Erythroblast (primary cell): ENCODE measurements around the gene CATSPERB.

Experiments
- GATA1 ChIP-seq: IDR thresholded peaks from 2 replicates; pipeline ENCODE4 v1.6.1; 2011; ENCODE audit warnings: low read depth, mild to moderate bottlenecking, control low read depth, low read length, moderate library complexity
- POLR2A ChIP-seq: IDR thresholded peaks from 2 replicates; pipeline ENCODE4 v1.6.1; 2011; ENCODE audit warnings: mild to moderate bottlenecking, low read length

GRCh38 chr14:91780452-91780851, 48.6 kb upstream of the CATSPERB start:
- TF ChIP-seq POLR2A (no peak), GATA1 (no peak)
